ENCODE data around the gene PKD2.

The PKD2 gene
- total RNA-seq = 20.0 to 30.6 (median 24.7) reads per million in 4 experiments

DNA sequence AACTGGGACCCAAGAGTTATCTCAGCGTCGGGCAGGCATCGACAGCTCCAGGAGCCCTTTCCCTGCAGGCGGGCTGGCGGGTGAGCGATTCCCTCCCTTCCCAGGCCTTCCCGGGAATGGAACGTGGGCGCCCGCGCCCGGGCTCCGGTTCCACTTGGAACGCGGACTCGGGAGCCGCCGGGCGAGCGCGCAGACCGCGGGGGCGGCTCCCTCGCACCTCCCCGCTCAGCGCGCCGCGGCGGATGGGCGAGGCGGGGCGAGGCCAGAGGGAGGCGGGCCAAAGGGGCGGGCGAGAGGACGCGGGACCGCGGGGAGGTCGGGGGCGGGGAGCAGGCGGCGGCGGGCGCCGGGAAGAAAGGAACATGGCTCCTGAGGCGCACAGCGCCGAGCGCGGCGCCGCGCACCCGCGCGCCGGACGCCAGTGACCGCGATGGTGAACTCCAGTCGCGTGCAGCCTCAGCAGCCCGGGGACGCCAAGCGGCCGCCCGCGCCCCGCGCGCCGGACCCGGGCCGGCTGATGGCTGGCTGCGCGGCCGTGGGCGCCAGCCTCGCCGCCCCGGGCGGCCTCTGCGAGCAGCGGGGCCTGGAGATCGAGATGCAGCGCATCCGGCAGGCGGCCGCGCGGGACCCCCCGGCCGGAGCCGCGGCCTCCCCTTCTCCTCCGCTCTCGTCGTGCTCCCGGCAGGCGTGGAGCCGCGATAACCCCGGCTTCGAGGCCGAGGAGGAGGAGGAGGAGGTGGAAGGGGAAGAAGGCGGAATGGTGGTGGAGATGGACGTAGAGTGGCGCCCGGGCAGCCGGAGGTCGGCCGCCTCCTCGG is at the start of gene PKD2:
Gene PKD2 (plus strand): TSS at position 332 of the 818 bp plus-strand sequence. CDS start 99 bp downstream, at position 431.
- peak; percentile 36 for DNase-seq

DNA sequence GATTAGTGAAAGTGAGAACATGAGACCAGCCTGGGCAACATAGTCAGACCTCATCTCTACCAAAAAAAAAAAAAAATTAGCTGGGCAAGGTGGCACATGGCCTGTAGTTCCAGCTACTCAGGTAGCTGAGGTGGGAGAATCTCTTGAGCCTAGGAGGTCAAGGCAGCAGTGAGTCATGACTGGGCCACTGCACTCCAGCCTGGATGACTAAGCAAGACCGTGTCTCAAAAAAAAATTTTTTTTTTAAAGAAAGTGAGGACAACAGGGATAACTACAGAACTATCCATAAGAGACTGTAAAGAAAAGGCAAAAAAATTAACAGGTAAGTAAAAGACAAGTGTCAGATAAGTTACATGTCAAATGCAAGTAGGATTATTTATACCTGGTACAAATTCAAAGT is 45.4 kb upstream of the PKD2 start:
- no peak for DNase-seq

DNA sequence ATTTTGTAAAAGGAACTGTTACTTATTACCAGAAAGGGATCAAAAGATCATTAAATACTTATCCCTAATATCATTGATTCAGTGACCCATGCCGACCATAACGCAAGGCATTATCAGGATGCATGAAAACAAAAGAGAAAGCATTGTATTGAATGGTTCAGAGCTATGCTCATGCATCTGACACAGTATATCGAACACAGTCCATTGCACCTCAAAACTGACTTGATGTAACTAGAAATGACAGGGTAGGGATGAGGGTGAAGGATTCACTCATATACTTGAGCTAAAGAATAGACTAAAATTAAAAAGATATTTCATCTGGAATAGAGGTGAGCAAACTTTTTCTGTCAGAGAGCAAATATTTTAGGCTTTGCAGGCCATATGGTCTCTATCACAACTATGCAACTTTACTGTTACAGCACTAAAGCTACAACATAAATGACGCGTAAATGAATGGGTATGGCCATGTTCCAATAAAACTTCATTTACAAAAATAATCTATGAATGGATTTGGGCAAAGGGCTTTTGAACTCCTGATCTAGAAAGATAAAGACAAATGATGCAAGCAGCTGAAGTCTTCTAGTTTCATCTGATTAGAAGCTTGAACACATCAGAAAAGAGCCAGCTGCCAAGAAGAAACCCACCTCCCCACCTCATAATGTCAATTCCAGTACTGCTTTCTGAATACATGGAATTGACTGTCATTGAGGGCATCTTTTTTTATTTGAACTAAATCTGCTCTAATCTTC is 44.9 kb upstream of the PKD2 start:
- no peak for DNase-seq

DNA sequence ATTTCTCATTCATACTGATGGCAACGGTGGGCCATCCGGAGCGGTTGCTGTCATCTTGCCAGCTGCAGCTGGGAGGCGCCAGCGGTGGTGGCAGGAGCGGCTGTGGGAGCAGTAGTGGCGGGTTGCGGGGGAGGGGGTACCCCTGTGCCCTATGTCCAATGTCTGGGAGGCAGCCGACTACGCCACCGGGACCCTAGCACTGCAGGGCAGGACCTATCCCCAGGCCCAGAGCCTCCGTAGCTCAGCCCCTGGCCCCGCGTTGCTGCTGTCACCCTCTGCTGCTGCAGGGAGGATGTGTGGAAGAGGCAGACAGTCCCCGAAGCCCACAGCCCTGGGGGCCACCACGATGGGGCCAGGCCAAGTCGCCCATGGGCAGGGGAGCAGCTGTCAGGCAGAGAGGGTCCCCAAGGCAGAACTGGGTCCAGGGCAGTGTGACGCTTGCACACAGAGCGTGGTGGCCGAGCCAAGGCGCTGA is 41.9 kb upstream of the PKD2 start:
- DNase-seq = no peak

DNA sequence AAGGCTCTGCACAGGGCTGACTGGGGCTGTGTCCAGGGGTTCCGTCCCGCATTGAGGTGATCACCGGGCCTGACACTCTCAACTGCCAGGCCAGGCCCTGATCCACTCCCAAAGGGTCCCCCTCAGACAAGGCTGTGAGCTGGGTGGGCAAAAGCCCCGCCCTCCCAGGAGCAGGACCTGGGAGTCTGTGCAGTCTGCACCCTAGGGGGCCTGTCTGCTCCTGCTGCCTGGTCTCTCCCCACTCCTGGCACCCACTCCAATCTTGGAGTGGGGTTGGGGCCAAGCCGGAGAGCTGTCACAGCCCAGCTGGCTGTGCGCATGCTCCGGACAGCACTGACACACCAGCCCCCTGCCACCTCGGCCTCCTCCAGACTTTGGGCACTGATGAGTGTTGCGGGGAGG is 41.3 kb upstream of the PKD2 start:
- DNase-seq = no peak

DNA sequence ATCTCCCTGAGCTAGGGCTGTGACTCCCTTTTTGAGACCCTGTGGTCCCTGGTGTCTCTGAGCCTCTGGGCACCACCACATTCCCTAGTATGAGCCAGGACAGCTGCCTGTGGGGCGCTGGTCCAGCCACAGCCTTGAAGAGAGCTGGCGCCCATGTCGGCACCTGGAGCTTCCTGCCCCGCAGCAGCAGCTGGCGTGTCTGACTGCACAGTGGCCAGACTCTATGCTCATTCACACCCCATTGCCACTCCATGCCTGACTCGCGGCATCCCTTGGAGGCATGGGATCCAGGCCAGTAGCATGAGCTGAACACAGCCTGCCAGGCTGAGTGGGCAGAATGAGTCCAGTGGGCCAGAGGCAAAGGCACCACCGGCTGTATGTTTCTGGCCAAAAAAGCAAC is 40.2 kb upstream of the PKD2 start:
- DNase-seq = no peak

DNA sequence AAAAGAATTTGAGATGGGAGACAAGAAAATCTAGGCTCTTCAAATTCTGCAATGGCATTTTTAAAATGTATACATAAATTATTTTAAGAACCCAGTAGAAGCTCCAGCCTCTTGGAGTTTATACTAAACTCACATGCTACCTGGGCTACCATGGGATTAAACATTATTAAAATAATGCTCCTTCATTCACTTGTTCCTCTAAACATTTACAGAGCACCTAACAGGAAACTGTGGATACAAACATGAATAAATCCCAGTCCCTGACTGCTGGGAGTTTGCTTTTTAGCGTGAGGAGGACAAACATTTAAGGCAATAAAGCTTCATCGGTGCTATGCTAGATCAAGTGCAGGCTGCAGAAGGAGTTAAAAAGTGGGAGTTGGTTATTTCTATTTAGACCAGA is 37.3 kb upstream of the PKD2 start:
- no peak for DNase-seq

DNA sequence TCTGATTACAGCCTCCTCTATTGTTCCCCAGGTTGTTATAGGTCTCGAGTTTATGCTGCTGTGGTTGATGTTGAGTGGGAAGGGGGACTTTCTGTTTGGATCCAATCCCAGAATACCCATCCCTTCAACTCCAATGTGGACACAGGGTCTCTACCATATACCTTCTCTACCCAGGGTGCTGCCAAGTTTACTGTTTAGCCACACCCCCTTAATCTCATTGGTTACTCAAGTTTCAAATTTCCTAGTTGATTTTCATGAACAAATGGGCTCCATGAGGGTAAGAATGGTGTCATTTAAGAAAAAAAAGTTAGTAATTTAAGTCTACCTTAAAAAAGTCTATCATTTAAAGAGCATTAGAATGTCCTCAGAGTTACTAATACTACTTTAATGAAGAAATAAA is 35.6 kb upstream of the PKD2 start:
- no peak for DNase-seq

DNA sequence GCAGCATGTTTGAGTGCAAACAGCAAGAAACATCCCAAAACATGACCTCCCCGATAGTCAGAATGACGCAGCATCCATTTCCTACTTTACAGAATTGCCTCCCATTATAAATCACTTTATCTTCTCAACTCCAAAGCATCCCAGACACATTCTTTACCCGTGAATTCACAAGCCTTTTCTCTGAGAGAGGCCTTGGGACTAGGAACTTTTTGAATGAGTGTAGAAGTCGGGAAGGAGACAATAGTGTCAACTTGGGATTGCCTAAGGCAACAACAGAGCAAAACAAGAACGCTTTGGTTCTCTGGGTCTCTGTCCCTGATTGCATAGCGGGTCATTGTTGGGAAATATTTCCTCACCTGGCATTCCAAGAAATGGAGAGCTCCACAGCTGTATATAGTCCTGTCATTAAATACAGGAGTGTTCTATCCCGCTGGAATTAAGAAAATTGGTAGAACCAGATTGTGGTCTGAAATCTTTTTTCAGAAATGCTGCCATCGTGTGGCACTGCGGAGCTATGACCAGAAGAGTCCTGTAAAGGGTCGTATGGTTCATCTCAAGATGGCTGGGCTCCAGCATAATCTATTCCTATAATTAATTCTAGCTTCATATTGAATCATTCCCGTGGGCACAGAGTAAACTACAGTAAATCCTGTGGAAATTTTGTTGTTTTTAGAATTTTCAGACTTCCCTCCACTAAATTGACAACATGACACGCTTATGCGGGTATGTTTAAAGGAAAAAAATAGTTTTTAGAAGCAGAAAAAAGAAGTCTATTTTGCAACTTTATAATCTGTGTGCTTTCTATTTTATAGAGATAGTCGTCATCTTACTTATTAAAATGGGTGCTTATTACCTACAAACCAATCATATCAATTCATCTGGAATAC is 33.9 kb upstream of the PKD2 start:
- no peak for DNase-seq

DNA sequence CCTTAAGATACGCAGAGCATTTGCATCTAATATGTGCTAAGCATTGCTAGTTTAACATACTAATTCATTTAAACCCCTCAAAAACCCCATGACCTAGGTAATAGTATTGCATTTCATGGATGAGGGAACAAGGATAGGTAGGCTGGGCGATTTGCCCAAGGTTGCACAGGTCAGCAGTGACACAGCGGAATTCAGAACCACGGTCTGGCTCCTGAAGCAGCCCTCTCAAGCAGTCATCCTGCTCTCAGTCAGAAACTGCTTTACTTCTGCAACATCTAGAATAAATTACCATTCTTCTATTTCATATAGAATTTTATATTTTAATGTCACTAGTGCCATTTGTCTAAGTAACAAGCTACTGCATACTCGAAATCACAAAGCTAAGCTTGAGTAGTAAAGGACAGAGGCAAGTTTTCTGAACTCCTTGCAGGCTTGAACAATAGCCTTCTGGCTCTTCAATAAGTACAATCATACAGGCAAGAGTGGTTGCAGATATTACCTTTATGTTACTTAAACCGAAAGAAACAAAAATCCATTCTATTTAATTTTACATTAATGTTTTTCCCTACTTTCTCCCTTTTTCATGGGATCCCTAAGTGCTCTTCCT is 32.5 kb upstream of the PKD2 start:
- DNase-seq = no peak

DNA sequence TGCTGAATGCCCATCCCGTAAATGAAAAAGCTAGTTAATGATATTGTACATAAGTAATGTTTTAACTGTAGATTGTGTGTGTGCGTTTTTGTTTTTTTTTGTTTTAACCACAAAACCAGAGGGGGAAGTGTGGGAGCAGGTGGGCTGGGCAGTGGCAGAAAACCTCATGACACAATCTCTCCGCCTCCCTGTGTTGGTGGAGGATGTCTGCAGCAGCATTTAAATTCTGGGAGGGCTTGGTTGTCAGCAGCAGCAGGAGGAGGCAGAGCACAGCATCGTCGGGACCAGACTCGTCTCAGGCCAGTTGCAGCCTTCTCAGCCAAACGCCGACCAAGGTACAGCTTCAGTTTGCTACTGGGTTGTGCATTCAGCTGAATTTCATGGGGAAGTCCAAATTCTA is 32.0 kb upstream of the PKD2 start, which contains the start of gene SPP1:
Gene SPP1 (plus strand): TSS at position 249 of the 400 bp plus-strand sequence. CDS start 1,182 bp downstream, outside the sequence.
- DNase-seq = no peak

DNA sequence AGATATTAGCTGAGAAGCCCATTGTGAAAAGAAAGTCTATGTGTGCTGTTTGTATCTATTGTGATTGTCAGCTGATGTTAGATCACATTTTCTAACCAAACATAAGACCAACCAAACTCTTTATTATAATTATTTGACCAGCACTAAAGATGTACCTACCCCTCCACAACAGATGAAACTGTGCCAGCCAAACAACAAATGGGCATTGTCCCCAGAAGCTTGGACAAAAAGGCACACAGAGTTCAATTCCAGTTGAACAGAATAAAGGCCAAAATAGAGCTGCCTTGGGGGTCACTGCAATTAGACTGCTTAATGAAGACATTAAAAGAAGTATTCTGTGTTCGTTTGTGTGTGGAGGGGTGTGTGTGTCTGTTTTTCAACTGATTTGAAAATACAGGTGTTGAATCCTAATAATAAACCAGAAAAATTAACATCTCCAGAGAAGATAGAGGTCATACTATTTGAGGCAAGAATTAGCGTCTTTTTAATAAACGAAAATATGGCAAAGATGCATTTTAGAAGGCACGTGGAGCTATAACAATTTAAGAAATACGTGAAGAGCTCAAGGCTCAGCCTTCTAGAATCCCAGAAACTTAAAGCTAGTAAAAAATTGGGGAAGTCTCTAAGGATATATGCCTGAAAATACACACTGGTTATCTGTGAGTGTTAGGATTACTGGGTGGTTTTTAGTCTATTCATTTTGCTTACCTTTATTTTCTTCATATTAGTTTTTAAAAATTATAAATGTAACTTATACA is 29.7 kb upstream of the PKD2 start:
- DNase-seq = no peak

DNA sequence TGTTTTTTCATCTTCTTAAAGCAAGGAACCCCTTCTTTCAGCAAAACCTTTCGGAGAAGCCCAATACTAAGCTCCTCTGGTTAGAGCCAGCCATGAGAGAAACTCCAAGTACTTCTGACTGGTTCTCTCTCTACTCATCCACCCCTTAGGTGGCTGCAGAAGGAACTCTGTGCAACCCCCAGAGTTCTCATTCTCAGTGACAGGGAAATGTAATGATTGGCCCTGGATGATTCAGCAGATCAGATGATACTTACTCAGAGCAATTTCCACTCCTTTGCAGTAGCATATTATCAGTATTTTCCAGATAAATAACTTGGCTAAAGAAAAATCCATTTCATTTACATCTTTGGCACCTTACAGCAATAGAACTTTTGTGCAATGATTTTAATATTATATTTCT is 28.8 kb upstream of the PKD2 start:
- DNase-seq = no peak

DNA sequence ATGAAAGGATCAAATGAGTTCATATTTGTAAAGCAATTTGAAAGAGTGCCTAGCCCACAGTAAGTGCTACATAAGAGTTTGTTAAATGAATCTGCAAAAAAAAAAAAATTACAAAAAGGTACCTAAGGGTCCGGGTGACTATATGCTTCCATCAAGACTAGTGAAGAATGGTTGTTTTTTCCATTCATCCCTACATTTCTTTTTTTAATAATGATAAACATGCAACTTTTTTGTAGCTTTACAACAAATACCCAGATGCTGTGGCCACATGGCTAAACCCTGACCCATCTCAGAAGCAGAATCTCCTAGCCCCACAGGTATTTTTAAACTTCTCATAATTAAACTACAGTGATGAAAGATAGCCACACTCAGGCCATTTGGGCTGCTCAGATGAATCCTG is 27.6 kb upstream of the PKD2 start:
- no peak for DNase-seq

DNA sequence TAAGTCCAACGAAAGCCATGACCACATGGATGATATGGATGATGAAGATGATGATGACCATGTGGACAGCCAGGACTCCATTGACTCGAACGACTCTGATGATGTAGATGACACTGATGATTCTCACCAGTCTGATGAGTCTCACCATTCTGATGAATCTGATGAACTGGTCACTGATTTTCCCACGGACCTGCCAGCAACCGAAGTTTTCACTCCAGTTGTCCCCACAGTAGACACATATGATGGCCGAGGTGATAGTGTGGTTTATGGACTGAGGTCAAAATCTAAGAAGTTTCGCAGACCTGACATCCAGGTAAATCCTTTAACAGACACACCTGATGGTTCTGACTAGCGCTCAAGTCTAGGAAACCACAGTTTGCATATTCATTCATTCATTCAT is 25.9 kb upstream of the PKD2 start:
- DNase-seq = no peak

DNA sequence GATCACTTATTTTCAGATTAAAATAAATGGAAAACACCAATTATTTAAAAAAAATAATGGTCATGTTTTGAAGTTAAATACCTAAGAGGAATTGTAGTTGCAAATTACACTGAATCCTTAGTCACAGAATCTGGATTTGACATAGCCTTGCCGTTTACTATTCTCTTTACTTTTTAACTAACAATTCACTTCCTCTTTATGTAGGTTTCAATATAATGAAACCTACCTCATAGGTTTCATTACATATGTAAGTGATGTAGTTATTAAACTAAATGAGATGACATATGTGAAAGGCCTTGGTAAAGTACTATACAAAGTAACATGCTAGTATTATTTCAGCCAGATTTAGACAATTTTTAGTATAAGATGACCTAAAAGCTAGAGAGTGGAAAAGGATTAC is 25.4 kb upstream of the PKD2 start:
- no peak for DNase-seq

DNA sequence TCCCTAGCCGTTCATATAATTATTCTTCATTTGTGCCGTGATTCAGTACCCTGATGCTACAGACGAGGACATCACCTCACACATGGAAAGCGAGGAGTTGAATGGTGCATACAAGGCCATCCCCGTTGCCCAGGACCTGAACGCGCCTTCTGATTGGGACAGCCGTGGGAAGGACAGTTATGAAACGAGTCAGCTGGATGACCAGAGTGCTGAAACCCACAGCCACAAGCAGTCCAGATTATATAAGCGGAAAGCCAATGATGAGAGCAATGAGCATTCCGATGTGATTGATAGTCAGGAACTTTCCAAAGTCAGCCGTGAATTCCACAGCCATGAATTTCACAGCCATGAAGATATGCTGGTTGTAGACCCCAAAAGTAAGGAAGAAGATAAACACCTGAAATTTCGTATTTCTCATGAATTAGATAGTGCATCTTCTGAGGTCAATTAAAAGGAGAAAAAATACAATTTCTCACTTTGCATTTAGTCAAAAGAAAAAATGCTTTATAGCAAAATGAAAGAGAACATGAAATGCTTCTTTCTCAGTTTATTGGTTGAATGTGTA is 24.9 kb upstream of the PKD2 start:
- DNase-seq = no peak

DNA sequence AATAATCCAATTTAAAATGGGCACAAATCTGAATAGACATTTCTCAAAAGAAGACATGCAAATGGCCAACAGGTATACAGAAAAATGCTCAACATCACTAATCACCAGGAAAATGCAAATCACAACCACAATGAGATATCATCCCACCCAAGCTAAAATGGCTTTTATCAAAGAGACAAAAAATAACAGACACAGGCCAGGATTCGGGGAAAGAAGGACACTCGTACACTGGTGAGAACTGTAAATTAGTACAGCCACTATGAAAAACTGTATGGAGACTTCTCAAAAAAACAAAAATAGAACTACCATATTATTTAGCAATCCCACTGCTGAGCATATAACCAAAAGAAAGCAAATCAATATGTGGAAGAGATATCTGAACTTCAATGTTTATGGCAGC is 23.4 kb upstream of the PKD2 start:
- DNase-seq = no peak

DNA sequence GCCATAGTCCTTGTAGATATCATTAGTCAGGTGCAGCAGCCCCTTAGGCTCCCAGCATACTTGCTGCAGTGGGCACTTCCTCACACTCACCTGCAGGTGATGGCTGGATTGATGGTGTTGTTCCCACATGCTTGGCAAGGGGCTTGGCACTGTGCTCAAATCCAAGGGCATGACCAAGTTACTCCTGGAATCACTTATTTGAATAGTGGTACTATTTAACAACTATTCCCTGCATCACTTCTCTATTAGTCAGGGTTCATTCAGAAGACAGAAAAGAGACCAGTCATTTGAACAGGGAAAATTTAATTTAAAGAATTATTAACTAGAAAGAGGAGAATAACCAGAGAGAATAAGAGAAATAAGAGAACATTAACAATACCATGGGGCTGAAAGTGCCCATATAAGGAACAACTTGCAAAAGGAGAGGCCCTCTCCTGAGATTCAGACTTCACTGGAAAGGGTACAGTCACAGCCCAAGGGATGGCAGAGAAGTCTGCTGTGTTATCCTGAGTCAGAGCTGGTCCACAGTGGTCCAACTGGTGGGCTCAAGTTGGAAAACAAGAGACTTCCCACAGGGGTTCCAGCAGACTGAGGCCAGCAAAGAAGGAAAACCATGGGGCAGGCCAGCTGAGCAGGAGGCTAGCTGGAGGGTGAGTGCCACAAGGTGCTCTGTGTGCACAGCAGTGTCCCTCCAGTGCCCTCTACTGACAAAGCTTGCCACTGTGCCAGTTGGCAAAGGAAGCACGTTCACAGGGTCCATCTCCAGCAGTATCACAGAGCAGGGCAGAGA is 22.1 kb upstream of the PKD2 start:
- no peak for DNase-seq

DNA sequence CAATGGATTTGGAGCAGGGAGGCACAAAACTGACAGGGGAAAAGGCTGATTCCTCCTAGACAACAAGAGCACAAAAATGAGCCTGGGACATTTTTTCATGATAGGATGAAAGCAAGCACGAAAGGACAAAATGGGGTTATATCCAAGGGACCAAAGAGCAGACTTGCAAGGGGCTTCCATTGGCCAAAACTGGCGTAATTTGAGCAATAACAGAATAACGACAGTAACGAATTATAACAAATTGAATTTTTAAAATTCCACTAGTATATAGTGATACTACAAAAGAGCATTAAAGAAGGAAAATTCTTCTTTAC is 21.6 kb upstream of the PKD2 start:
- no peak for DNase-seq

DNA sequence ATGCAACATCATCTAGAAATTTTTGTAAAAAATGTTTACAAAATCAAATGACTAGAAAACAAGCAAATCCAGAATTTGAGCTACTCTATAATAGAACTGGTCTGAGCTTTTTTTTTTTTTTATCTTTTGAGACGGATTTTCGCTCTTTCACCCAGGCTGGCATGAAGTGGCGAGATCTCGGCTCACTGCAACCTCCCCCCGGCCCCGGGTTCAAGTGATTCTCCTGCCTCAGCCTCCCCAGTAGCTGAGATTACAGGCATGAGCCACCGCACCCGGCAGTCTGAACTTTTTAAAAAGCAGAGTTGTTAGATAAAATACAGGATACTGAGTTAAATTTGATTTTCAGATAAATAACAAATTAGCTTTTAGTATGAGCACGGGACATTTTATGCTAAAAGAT is 20.9 kb upstream of the PKD2 start:
- no peak for DNase-seq
